T-helper 9 cell (primary cell): Measurements from ENCODE around the gene VSNL1.

Experiments
- DNase-seq: peaks from one replicate; pipeline ENCODE4 v3.0.0-alpha.2; 2020

Gene VSNL1

DNA sequence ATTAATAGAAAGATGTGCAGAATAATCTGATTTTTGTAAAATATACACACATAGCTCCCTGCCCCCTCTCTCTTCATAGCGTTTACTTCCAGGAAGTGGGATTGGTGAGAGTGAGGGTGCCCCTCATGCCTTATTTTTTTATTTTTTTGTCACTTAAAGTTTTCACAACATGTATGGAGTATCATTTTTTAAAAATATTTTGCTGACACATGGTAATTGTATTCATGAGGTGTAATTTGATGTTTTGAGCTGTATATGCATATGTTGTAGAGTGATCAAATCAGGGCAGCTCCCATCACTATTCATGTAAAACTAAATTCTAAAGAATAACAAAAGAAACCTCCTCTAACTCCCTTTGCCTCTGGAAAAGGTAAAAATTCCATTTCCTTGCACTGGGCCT, 74.7 kb downstream of the VSNL1 start:
- DNase-seq = no peak

DNA sequence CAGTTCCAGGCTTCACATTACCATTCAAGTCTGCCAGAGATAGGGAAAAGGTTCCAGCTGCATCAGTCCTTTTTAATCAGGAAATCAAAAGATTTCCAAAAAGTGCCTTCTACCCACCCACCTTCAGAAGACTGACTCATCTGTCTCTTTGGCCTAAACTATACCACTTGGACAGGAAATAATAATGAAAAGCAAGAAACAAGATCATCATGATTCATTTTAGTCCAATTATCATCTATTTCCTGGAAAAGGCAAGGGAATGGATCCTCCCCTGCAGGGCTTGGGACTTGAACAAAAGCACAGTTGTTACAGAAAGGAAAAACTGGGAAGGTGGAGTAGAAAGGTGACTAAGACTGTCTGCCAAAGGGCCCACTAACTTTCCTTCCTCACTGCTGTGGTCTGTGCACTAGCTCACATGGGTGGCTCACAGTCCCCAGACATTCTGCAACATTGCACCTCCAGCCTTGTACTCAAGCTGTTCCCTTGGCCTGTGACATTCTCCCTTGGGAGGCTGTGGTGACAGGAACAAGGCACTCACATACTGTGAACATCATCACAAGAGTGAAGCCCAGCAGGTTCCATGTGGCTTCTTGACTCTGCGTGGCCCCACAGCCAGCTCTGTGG, 75.3 kb downstream of the VSNL1 start:
- DNase-seq = no peak

DNA sequence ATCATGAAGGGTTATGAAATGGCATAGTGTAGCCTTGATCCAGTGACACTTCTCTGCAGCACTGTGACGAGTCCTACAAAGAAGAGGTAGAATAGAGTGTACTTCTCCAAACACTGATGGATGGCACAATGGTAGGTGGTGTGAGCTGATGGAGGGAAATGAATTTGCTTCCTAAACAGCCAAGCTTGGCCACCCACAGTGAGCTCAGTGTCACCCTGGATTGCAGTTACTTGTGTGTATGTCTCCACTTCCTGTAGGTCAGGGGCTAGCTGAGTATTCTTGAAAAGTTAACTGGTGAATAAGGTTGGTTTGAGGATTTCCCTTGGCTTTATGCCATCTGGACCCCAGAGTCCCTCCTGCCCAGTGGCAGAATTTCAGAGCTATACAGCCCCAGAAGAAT, 75.9 kb downstream of the VSNL1 start:
- no peak for DNase-seq

DNA sequence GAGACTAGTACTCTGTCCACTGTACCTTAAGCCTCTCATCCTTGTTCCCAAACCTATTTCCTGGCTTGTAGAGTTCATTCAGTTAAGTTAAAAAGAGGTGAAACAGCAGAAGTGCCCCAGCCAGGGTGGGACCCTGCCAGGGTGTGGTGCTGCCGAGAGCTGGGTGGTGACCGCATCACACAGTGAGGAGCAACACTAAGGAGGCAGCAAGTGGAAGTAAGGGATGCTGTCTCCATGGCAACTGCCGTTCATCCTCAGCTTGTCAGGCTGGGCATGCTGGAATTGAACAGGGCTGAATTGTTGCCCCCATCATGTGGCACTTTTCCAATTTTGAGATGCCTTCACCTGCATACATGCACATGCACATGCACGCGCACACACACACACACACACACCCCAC, 77.0 kb downstream of the VSNL1 start:
- no peak for DNase-seq

DNA sequence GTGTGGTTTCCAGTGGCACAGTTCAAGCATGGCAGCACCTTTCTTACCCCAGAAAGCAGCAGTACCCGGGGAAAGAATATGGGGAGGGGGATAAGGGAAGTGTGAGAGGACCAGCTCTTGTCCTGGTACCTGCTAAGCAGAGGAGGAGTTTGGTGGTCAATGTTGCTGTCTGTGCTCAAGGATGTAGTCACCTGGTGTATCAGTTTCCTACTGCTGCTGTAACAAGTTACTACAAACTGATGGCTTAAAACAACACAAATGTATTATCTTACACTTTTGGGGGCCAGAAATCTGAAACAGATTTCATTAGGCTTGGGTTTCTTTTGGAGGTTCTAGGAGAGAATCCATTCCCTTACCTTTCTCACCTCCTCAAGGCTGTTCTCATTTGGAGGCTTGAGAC, 77.5 kb downstream of the VSNL1 start:
- no peak for DNase-seq

DNA sequence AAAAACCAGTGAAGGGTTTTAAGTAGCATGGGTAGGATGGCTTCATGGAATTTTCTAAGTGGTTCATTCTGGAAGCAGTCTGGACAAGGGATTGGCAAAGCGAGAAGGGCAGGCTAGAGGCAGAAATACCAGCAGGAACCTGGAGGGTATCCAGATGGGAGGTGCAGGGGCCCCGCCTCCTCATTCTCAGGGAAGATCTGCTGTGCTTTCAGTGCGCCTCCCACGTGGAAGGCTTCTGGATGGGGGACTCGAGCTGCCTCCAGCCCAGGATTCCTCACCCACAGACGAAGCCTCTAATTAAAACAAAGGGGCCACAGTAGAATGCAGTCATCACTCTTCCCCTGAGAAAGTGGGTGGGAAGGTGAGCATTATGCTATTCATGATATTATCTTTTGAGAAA, 79.8 kb downstream of the VSNL1 start:
- DNase-seq = no peak

DNA sequence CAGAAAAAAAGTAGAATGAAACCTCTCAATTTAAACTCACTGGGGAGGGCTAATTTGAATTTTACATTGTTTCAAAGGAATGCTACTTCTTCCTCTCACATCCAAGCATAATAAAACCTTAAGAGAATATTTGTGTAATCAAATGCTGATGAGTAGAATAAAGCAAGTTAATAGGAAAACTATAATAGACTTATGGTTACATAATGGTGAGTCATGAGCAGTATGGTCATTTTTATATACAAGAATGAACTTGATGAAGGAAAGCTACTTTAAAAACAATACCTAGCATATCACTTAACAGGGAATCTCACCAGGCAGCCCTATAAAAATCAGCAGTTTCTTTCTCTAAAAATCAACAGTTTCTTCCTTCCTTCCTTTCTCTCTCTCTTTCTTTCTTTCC, 80.3 kb downstream of the VSNL1 start:
- no peak for DNase-seq

DNA sequence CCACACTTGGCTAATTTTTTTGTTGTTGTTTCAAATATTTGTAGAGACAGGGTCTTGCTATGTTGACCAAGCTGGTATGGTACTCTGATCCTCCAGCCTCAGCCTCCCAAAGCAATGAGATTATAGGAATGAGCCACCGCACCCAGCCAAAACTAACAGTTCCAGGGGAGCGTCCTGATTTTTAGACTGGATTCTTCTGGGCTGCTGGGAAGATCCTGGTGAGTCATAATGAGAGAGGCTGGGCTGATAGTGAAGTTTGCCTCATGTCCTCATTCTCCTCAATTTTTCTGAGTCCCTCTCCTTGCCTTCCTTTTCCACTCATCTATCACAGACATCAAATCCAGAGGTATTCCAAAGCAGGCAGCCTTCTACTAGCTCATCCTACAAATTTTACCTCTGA, 81.3 kb downstream of the VSNL1 start:
- DNase-seq = no peak

DNA sequence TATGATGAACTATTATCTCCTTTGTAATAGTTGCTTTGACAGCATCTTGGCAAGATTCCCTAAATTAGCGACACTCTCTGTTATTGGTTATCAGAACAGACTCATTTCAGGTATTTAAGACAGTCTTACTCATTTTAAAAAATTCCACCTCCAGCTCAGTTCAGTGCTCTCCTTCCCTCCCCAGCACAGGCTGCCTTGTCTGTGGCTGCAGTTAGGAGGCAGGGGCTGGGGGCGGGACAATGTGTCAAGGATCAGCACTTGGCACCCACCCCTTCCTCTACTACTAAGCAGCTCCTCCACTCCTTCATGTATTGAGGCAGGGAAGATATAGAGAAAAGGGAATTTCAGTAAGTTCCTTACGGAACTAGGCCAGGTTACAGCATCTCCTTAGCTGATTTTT, 85.0 kb downstream of the VSNL1 start:
- no peak for DNase-seq

DNA sequence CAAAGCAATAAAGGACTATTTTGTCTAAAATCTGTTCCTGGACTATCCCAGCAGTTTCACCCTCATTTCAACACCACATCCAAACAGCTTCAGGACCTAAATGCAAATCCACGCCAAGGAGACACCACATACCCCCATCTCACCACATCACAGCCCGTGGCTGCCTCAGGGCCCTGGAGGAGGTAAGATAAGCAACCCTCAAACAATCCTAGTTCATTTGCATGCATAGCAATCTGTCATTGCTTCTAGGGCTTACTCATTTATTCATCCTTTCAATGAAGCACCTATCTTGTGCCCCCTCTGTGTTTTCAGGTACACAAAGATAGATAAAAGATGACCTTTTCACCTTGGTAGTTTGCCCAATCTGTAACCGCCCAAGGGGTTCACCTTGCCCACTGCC, 86.5 kb downstream of the VSNL1 start:
- no peak for DNase-seq

DNA sequence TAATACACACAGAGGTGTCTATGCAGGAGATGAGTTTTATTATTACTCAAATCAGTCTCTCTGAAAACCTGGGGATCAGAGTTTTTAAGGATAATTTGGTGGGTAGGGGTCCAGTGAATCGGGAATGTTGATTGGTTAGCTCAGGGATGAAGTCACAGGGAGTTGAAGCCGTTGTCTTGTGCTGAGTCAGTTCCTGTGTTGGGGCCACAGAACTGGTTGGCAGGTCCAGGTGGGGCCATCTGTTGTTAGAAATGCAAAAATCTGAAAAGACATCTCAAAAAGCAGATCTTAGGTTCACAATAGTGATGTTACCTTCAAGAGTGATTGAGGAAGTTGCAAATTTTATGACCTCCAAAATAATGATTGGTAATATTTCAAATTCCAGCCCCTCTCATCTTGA, 86.9 kb downstream of the VSNL1 start:
- no peak for DNase-seq

DNA sequence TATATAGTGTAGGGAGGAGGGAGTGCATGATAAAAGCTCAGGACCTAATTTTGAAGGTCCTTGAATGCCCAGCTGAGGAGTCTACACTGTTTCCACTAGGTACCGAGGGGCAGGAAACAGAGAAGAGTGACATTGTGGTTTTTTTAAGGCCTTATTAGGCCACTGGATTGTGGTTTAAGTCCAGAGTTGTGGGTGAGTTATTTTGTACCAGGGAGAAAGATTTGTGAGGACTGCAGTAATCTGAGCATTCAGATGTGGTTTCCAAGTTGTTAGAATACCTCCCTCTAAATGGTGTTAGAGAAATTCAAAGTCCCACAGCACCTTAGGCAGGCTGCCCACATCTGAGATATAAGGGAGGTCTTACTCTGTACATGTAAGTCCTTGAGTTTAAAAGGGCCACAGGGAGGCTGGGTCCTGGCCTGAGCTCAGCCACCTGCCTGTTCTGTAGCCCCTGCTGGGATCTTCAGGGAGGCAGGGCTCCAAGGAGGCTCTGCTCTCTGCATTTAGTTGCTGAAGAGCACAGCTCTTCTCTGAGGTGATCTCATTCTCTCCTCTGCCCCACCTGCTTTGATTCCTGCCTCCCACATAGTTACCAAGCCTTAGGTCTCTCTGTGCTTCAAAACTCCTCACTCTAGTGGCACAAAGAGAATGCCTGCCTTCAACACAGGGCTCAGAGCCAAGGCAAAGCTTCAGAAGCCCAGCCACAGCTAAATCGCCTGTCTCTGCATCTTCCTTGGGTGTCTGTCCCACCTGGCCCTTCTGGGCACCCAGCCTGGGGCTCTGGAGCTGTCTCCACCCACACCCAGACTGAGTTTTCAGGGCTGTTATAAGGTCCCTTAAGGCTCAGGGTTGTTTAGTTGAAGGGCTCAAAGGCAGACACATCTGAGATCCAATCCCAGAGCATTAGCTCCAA, 88.1 kb downstream of the VSNL1 start:
- no peak for DNase-seq

DNA sequence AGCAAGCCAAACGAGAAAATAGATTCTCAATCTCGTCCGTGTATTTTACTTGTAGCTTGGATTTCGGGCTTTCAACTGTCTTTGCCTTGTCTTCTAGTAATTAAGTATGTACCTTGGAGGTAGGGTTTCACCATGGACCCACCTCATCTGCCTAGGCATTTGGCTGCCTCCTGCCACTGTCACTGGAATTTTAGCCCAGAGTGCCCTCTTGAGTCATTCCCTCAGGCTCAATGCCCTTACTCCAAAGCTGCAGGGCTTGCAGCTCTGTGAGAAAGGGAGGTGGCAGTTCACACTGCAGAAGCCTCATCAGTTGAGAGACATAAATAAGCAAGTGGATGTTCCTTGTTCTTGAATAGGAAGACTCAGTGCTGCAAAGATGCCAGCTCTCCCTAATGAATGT, 89.6 kb downstream of the VSNL1 start:
- DNase-seq = no peak

DNA sequence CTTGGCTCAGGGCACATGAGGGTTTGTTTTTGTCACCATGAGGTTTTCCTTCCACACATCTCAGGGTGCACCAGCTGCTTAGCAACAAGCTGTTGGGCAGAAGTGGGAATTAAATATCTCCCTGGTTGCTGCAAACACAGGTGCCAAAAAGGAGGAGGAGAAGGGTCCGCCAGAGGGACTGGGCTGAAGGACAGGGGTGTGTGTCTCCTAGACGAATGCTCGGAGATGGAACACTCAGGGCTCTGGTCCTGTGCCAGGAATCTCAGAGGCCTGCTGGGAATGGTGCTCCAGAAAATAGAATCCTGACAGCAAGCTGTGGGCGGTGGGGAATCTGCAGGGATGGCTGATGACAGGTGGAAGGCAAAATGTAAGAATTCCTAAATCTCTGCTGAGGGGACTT, 94.5 kb downstream of the VSNL1 start:
- DNase-seq = no peak

DNA sequence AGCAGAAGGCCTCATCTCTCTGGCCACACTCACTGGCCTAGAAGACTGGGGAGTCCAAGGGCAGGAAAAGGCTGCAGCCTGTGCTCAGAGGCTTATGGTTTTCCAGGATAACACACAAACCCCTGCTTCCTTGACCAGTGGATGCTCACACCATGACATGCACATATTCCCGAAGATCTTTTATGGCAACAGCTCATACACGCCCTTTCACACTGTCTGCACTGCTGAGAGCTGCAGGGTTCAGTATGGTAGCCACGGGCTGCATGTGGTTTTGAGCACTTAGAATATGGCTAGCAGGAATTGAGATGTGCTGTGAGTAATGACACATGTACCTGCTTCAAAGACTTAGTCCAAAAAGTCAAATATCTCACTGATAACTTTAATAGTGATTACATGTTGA, 95.8 kb downstream of the VSNL1 start:
- DNase-seq = no peak

DNA sequence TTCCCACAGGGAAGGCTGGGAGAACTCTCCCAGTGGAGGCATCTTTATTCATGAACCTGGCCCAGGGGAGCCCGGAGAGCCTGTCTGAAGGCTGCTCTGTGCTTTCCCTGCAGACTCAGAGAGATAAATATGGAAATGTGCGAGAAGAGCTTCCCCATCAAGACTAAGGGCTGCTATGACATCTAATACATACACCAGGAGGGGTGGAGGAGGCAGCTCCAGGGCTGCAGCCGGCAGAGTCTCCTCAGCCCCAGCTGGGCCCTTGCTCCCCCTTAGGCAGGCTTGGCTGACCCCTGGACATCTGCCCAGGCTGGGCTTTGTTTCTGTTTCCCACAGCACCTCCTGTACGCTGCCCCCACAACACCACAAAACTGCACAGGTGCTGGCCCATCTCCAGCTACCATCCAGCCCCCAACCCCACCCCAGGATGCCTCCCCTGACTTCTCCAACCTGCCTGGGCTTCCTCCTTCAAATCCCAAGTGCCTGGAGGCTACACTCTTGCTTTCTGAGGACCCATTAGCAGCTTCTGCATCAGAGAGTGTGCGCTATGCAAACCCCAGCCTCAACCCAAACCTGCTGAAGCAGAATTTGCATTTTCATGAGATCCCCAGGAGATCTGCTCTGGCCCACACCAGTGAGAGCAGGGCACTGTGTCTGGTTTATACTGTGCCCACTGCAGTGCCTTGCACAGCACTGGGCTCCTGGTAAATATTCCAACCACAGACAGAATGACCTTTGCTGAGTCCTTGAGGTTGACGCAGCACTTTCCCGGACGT, 96.8 kb downstream of the VSNL1 start:
- no peak for DNase-seq

DNA sequence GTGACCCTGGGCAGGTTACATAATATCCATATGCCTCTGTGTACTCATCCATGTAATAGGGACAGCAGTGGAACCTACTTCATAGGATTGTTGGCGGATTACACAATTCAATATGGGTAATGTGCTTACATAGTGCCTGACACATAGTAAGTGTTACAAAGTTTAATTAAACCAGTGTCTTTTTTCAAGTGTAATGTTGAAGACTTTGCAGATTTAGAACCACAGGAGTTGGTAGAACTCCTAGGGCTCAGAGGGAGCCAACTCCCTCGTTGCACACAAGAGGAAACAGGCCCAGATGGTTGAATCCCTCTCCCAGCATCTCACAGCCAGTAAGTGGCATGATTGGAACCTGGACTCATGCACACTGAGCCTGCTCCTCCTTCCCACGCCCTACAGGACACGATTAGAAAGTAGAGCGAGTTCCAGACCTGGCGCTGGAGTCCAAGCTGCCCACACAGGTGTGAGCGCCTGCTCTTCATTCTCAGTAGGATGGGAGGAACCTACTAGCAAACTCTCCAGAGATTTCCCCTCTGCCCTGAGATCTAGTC, 97.8 kb downstream of the VSNL1 start:
- DNase-seq = no peak

DNA sequence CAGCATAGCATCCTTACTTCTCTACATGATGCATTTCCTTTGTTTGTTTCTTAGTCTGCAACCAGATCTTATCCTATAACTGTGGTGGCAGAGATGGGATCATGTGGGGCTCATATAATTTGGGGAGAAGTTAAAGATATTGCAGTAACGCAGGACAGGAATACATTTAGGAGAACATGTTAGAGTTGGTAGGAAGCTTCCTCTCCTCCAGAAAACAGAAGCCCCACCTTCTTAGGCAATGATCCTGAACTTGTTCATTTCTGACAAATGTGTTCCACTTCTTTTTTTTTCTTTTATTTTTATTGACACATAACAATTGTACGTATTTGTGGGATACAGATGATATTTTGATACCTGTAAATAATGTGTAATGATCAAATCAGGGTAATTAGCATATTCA, 99.9 kb downstream of the VSNL1 start:
- DNase-seq = no peak

DNA sequence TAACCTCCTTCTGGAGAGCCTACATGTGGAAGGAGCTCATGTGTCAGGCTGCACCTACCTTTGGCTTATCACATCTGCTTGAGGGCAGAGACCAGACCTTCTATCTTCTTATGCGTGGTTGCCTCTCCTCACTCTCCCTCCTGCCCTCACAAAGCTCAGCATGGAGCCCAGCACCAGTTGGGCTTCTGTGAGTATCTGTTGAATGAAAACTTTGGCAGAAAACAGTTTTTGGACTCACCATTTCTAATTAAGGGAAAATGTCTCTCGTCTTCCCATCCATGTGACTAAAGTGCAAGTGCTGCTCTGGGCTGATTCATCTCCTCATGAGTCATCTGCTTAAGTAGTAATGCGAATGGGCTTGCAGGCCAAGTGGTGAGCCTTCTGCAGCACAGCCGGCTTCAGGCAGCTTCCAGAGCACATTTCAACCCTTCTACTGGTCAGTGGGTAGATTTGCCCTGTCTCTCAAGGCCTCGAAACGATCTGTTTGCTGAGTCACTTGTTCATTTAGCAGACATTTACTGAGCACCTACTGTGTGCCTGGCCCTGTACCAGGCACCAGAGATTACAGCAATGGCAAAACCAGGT, 102.6 kb downstream of the VSNL1 start:
- no peak for DNase-seq

DNA sequence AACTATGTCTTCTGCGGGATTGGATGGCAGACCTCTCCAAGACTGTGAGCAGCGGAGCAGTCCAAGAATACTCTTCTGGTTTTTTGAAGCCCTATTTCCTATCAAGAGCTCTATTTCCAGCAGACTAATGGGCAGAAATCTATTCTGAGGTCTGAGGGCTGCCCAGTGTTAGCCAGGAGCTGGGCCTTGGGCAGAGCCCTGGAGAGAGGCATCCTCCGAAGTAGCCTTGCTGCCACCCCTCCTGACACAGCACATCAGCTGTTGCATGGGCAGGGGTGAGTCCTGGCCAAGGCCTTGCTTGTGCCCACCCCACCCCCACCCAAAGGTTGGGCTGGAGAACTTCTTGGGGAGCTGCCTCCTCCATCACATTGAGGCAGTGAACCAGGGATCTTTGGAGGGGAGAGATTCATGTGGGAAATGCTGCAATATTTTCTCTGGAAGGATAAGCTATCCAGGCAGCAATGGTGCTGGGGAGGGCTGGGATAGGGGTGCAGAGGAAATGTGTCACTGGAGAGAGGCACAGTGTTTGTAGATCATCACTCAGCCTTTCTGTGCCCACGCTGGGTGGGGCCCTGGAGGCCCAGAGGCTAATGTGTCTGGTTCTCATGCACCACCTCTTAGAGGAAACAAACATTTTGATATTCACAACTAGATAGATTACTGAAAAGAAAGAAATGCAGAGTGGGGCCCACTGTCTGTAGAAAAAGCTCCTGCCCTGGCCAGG, 104.7 kb downstream of the VSNL1 start:
- no peak for DNase-seq

DNA sequence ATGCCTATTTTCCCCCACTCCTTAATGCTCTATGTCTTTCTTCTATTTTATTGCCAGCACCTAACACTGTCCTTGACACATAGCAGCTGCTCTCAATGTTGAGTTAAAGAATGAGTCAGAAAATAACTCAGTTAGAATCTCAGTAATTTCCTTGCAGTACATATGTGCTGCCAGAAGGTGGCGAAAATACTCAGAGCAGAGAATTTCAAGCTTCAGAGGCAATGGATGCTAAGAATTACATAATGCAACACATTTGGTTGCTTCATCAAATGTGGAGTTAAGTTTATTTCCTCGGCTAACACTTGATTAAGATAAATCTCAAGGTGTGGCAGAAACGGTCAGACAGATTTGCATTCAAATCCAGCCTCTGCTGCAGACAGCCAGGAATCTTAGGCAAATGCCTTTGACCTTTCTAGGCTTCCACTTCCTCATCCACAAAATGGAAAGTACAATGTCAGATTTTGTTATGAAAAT, 105.6 kb downstream of the VSNL1 start:
- DNase-seq = peak; percentile 9
